ENCODE measurements around the gene VPS51. TPM values are rescaled to one million over a fixed set of nuclear protein-coding genes. Genes with fewer than 3 reads are reported as not detected.

Gene VPS51
- polyA plus RNA-seq, 3 donors = 37.2 to 77.3 (median 39.4) TPM

DNA sequence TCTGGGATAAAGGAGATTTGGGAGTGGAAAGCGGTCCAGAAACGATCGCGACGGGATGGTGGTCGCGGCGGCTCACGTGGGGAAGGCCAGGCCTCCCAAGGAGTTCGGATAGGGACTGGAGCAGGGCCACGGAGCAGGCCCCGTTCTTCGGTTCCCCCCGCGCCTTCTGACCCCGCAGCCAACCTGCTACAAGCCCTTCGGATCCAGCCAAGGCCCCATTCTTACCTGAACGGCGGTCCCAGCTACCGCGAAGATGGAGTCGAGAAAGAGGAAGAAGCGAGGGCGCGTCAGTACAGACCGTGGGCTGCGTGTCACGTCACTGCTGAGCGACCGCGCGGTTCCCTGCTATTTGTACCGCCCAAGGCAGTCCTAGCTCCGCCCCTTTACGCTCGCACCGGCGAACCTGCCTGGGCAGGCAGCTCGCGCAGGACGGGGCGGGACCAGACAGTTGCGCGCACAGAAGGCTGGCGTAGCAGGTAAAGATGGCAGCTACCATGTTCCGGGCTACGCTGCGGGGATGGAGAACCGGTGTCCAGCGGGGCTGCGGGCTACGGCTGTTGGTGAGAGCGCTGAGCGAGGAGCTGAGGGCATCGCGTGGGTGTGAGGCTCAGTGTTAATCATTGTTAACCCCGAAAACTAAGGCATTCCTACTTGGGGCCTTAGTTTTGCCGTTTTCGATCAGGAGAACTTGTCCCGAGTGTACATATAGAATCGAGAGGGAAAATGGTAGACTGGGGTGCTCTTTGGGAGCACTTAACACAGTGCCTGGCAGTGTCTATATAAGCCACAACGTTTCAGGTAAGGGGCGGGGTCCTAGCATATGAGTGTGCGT is 26.1 kb downstream of the VPS51 start, which contains the start of the genes FAU and MRPL49:
FAU (minus strand) TSS at position 270 of the 832 bp plus-strand sequence. CDS start 321 bp downstream, outside the sequence.
MRPL49 (plus strand) TSS at position 457 of the 832 bp plus-strand sequence; CDS start at position 483, 26 bp downstream.
- H3K4me1 ChIP-seq (ENCODE audit: control insufficient read depth in 1 of 2, insufficient read depth in 2 of 2, low read length in 2 of 2) = peaks cover 18 to 34% of the 10 kb centered on the region in 2 donors

More for the DNA sequence above, 26.1 kb downstream of the VPS51 start, which contains the start of the genes FAU and MRPL49:
- H2AFZ ChIP-seq (ENCODE audit: insufficient read depth, low read depth, low read length, poor library complexity, severe bottlenecking) = peak within 1 kb of the TSS; percentile 92
- H3K27ac Mint-ChIP-seq = peak within 1 kb of the TSS; percentile 99 to 100 (median 99)
- WGBS (ENCODE audit: insufficient coverage) = under 1% methylated on average over 56 of the region's 64 CpGs
- peak within 1 kb of the TSS; percentile 87 to 99 for H3K27ac ChIP-seq (ENCODE audit: low read depth in 1 of 2, low read length in 2 of 2)
- peaks cover 14% of the 10 kb centered on the region for H4K20me1 ChIP-seq (ENCODE audit: insufficient read depth, low read length)
- no peaks in the 10 kb centered on the region for H3K9me3 Mint-ChIP-seq
- peak; percentile 98 to 99 (median 99) for DNase-seq
- peak within 1 kb of the TSS; percentile 72 to 93 (median 91) for H3K4me3 ChIP-seq (replicated peaks in 1 of 3; ENCODE audit: low read depth in 2 of 3, low read length in 3 of 3)
- no peaks in the 10 kb centered on the region for H3K27me3 ChIP-seq (ENCODE audit: control insufficient read depth in 2 of 2, insufficient read depth in 2 of 2, low read length in 2 of 2)
- H3K4me3 Mint-ChIP-seq = peak within 1 kb of the TSS; percentile 96 to 98
- H3K36me3 ChIP-seq (replicated peaks in 1 of 2; ENCODE audit: control insufficient read depth in 1 of 2, insufficient read depth in 2 of 2, low read length in 2 of 2) = peaks cover 53 to 62% of the 10 kb centered on the region in 2 donors
- H3K9ac ChIP-seq (ENCODE audit: insufficient read depth, low read length, poor library complexity, severe bottlenecking) = peak within 1 kb of the TSS; percentile 98
- H3K4me2 ChIP-seq (replicated peaks; ENCODE audit: extremely low read depth, low read length, poor library complexity, severe bottlenecking) = peak within 1 kb of the TSS; percentile 89
- H3K9me3 ChIP-seq (replicated peaks in 1 of 2; ENCODE audit: control insufficient read depth in 1 of 2, insufficient read depth in 1 of 2, low read length in 2 of 2) = no peaks in the 10 kb centered on the region
- TF ChIP-seq, protein P1, sequence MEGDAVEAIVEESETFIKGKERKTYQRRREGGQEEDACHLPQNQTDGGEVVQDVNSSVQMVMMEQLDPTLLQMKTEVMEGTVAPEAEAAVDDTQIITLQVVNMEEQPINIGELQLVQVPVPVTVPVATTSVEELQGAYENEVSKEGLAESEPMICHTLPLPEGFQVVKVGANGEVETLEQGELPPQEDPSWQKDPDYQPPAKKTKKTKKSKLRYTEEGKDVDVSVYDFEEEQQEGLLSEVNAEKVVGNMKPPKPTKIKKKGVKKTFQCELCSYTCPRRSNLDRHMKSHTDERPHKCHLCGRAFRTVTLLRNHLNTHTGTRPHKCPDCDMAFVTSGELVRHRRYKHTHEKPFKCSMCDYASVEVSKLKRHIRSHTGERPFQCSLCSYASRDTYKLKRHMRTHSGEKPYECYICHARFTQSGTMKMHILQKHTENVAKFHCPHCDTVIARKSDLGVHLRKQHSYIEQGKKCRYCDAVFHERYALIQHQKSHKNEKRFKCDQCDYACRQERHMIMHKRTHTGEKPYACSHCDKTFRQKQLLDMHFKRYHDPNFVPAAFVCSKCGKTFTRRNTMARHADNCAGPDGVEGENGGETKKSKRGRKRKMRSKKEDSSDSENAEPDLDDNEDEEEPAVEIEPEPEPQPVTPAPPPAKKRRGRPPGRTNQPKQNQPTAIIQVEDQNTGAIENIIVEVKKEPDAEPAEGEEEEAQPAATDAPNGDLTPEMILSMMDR (IDR thresholded peaks at IDR 0.05) = no peak
- H3K36me3 Mint-ChIP-seq = peaks cover 59 to 69% of the 10 kb centered on the region in 2 donors
- intact Hi-C loops (cut with micrococcal nuclease) = loop anchor here (2.0 to 5.0 kb wide), 2 partner anchors 37 to 205 kb away; partner anchors contain the start of genes CDCA5 (in 2 of the 2), ZFPL1 (in 2 of the 2) and ATG2A (in 1 of the 2)
- peaks cover 17% of the 10 kb centered on the region for H3K4me1 Mint-ChIP-seq
- peaks cover 58% of the 10 kb centered on the region for H3K79me2 ChIP-seq (ENCODE audit: insufficient read depth, low read length)
- H3K27me3 Mint-ChIP-seq (ENCODE audit: low read depth in 3 of 3) = no peaks in the 10 kb centered on the region
